HG03175 (cell line): Measurements from ENCODE around the gene PPP3R2.
"Not testable (repeated sequence)": the region's sequence is repeated elsewhere in the genome, so short reads cannot be mapped to it uniquely, and the experiment has no call there.

ENCODE experiments used
- ATAC-seq: cut with Tn5 transposase; IDR thresholded peaks from one replicate; pipeline ENCODE4 v1.9.1; 2021; ENCODE audit warnings: mild to moderate bottlenecking, moderate library complexity; ENCODE audit not compliant: unreplicated experiment

PPP3R2 gene

GRCh38 chr9:101590074-101590473, 4.7 kb downstream of the PPP3R2 start:
- not testable (repeated sequence) for ATAC-seq

GRCh38 chr9:101587332-101588043, 7.3 kb downstream of the PPP3R2 start:
- no peak for ATAC-seq

- ATAC-seq, result peak; percentile 95
Measured at GRCh38 chr9:101586651-101587050, 8.1 kb downstream of the PPP3R2 start.

- ATAC-seq, result no peak
Measured at GRCh38 chr9:101585740-101586139, 9.0 kb downstream of the PPP3R2 start.

GRCh38 chr9:101582553-101582952, 12.2 kb downstream of the PPP3R2 start:
- ATAC-seq, result no peak

- ATAC-seq, result no peak
Measured at GRCh38 chr9:101579711-101580545, 14.8 kb downstream of the PPP3R2 start.

GRCh38 chr9:101578378-101578777, 16.4 kb downstream of the PPP3R2 start:
- peak; percentile 71 for ATAC-seq

GRCh38 chr9:101574731-101575333, 19.9 kb downstream of the PPP3R2 start:
- ATAC-seq, result no peak

- ATAC-seq, result no peak
Measured at GRCh38 chr9:101572316-101572715, 22.5 kb downstream of the PPP3R2 start.

GRCh38 chr9:101571114-101571513, 23.7 kb downstream of the PPP3R2 start:
- ATAC-seq, result no peak

GRCh38 chr9:101569741-101570501, 24.8 kb downstream of the PPP3R2 start:
- no peak for ATAC-seq

- ATAC-seq, result no peak
Measured at GRCh38 chr9:101567725-101568350, 26.9 kb downstream of the PPP3R2 start.

GRCh38 chr9:101566904-101567724, 27.7 kb downstream of the PPP3R2 start:
- no peak for ATAC-seq

- no peak for ATAC-seq
Measured at GRCh38 chr9:101564252-101564651, 30.5 kb downstream of the PPP3R2 start.

- no peak for ATAC-seq
Measured at GRCh38 chr9:101562966-101563365, 31.8 kb downstream of the PPP3R2 start.

GRCh38 chr9:101561740-101562139, 33.0 kb downstream of the PPP3R2 start:
- ATAC-seq, result no peak

- not testable (repeated sequence) for ATAC-seq
Measured at GRCh38 chr9:101549472-101550098, 45.2 kb downstream of the PPP3R2 start.

- ATAC-seq, result no peak
Measured at GRCh38 chr9:101543098-101543735, 51.6 kb downstream of the PPP3R2 start.
